PC-9 (cell line): ENCODE data around the gene MTMR3. TPM values are rescaled to one million over a fixed set of nuclear protein-coding genes. Genes with fewer than 3 reads are reported as not detected.
A peak's percentile ranks its signal among the peaks of the same experiment; 100 is the strongest.

Source experiments
- BruUV-seq: library from RNA; stranded (reverse); fragments of 400-500 nt; replicated peaks from 2 replicates; lab custom pipeline; 2021; lab: Mats Ljungman, UMichigan
- CTCF ChIA-PET: fragments of 300-600 bp; sonication (Branson Sonifier 250); formaldehyde crosslinking; loops from one replicate; lab custom pipeline; 2022; ENCODE audit warnings: antibody characterized with exemption; lab: Charles Lee
- POLR2A ChIA-PET: fragments of 300-600 bp; sonication (Branson Sonifier 250); formaldehyde crosslinking; loops from one replicate; lab custom pipeline; 2022; ENCODE audit warnings: antibody characterized with exemption; ENCODE audit not compliant: unreplicated experiment; lab: Charles Lee
- DNase-seq, 2 experiments: peaks; one replicate each; pipeline versions ENCODE4 v3.0.0 to v3.0.0-alpha.2; 2015 to 2022; ENCODE audit warnings: mixed read lengths in 1 of 2
- H2AFZ ChIP-seq: fragments of 200-600 bp; sonication (generic); 2 replicates; pipeline ENCODE4 v1.8.1; 2017; ENCODE audit warnings: antibody characterized with exemption
- H3F3A ChIP-seq: fragments of 200-600 bp; sonication (generic); 2 replicates; pipeline ENCODE4 v1.8.1; 2017; ENCODE audit warnings: antibody characterized with exemption, mild to moderate bottlenecking, low read depth; ENCODE audit not compliant: insufficient read depth
- H3K27ac ChIP-seq: fragments of 200-600 bp; sonication (generic); 2 replicates; pipeline ENCODE4 v1.6.1; 2016; ENCODE audit warnings: mixed run types
- H3K27me3 ChIP-seq: fragments of 200-600 bp; sonication (generic); 2 replicates; pipeline ENCODE4 v1.6.1; 2016; ENCODE audit warnings: low read depth, mixed run types; ENCODE audit not compliant: insufficient read depth
- H3K36me3 ChIP-seq: fragments of 200-600 bp; sonication (generic); 2 replicates; pipeline ENCODE4 v1.6.1; 2016; ENCODE audit warnings: low read depth, mixed run types
- H3K4me1 ChIP-seq: fragments of 200-600 bp; sonication (generic); replicated peaks from 2 replicates; pipeline ENCODE4 v1.6.1; 2016; ENCODE audit warnings: mixed run types; ENCODE audit not compliant: insufficient read depth
- H3K4me2 ChIP-seq: fragments of 200-600 bp; sonication (generic); 2 replicates; pipeline ENCODE4 v1.6.1; 2017; ENCODE audit warnings: mixed run types
- H3K4me3 ChIP-seq: fragments of 200-600 bp; sonication (generic); 2 replicates; pipeline ENCODE4 v1.6.1; 2016; ENCODE audit warnings: mixed run types
- H3K79me2 ChIP-seq: fragments of 200-600 bp; sonication (generic); 2 replicates; pipeline ENCODE4 v1.6.1; 2017; ENCODE audit warnings: low read depth, mixed run types
- H3K9me2 ChIP-seq: fragments of 200-600 bp; sonication (generic); 2 replicates; pipeline ENCODE4 v1.8.1; 2017; ENCODE audit warnings: mild to moderate bottlenecking; ENCODE audit not compliant: insufficient read depth
- H3K9me3 ChIP-seq: fragments of 200-600 bp; sonication (generic); 2 replicates; pipeline ENCODE4 v1.8.1; 2016; ENCODE audit warnings: low read depth; ENCODE audit not compliant: insufficient read depth
- H4K20me1 ChIP-seq: fragments of 200-600 bp; sonication (generic); 2 replicates; pipeline ENCODE4 v1.8.1; 2017; ENCODE audit not compliant: insufficient read depth
- CTCF ChIP-seq: fragments of 200-600 bp; sonication (generic); conservative IDR thresholded peaks from 2 replicates; pipeline ENCODE4 v1.6.1; 2017; ENCODE audit warnings: mixed run types, antibody characterized with exemption, mild to moderate bottlenecking, moderate library complexity
- EZH2 ChIP-seq: fragments of 200-600 bp; sonication (generic); IDR thresholded peaks from 2 replicates; pipeline ENCODE4 v1.8.0; 2017; ENCODE audit warnings: antibody characterized with exemption, low read depth
- intact Hi-C: fragments of 100-400 bp; cut with micrococcal nuclease; formaldehyde crosslinking; loops from one replicate; pipeline ENCODE4 v1.10.0; 2022; ENCODE audit not compliant: unreplicated experiment
- microRNA-seq: library from miRNA; unstranded; fragments of <30 nt; microRNA quantifications from one replicate; pipeline ENCODE4 v1.2.0, GENCODE V29; 2021; ENCODE audit warnings: borderline number of aligned reads, borderline replicate concordance
- total RNA-seq: library from RNA; stranded (reverse); gene quantifications from 2 replicates; pipeline ENCODE4 v1.2.3, GENCODE V29; 2021

Gene MTMR3
- total RNA-seq, 1 experiment from 2014 or later = 28.1 TPM

- POLR2A ChIA-PET = interaction anchor here (0.6 kb wide), 1 partner anchor 41 kb away, joined by 3 read pairs; no protein-coding TSS in a partner anchor
- CTCF ChIA-PET = no interaction called here
- H3K27me3 ChIP-seq = no peaks in the 10 kb centered on the region
- no peaks in the 10 kb centered on the region for H3F3A ChIP-seq
- no peaks in the 10 kb centered on the region for H3K36me3 ChIP-seq
- no TSS peak for BruUV-seq
- no peaks in the 10 kb centered on the region for H3K4me1 ChIP-seq
- no peaks in the 10 kb centered on the region for H3K9me3 ChIP-seq
- DNase-seq = no peak
- H4K20me1 ChIP-seq = no peaks in the 10 kb centered on the region
- no peak for TF ChIP-seq CTCF
- no peak for TF ChIP-seq EZH2
- peak overlapping the region; percentile 80; the same call in 1 of the 2 replicates for H3K4me2 ChIP-seq
- H3K79me2 ChIP-seq = no peaks in the 10 kb centered on the region
- no peaks in the 10 kb centered on the region for H3K9me2 ChIP-seq
- H3K27ac ChIP-seq = no peak overlapping the region
- no peak overlapping the region for H2AFZ ChIP-seq
- no peak overlapping the region for H3K4me3 ChIP-seq
- intact Hi-C loops = no loop called here
Measured at GRCh38 chr22:30078320-30079311, 195.6 kb downstream of the MTMR3 start.

DNA sequence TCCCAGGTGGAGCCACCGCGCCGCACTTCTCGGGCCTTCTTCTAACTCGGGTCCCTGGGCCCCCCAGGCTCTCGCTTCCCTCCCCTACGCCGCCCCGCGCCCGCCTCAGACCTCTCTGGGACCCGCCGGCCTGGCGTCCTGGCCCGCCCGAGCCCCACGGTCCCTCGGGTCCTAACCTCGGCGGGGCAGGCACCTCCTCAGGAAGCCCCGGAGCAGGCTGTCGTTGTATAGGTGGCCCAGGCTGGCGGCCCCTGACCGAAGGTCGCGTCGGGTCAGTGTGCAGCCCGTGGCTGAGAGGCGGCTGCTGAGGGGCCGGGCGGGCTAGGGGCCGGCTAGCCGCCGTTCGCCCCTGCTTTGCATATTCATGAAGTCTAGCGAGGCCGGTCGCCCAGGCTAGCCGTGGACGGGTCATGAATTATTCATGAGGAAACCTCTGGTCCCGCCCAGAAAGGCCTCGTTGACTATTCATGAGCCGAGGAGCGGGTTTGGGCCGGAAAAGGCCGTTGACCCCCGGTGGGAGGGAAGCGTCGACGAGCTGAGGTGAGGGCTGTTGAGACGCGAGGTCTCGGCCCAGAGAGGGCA is 197.1 kb downstream of the MTMR3 start, which contains the start of gene HORMAD2:
Gene HORMAD2 (plus strand): TSS at position 513 of the 582 bp plus-strand sequence. CDS start 13,489 bp downstream, outside the sequence.
- no peaks in the 10 kb centered on the region for H3K79me2 ChIP-seq
- H3K4me2 ChIP-seq = peak within 1 kb of the TSS; percentile 80
- H3K4me1 ChIP-seq = no peaks in the 10 kb centered on the region
- no peaks in the 10 kb centered on the region for H4K20me1 ChIP-seq
- no peaks in the 10 kb centered on the region for H3K36me3 ChIP-seq
- H3K9me2 ChIP-seq = no peaks in the 10 kb centered on the region
- ChIA-PET POLR2A (no interaction called here), CTCF (no interaction called here)
- no peaks in the 10 kb centered on the region for H3K9me3 ChIP-seq
- intact Hi-C loops = loop anchor here (10.0 kb wide), 1 partner anchor 55 kb away; no protein-coding TSS in a partner anchor
- no TSS peak for BruUV-seq
- no peaks in the 10 kb centered on the region for H3K27me3 ChIP-seq
- H2AFZ ChIP-seq = peak within 1 kb of the TSS; percentile 86
- H3F3A ChIP-seq = no peaks in the 10 kb centered on the region
- TF ChIP-seq EZH2 (no peak), CTCF (no peak)
- H3K4me3 ChIP-seq = peak within 1 kb of the TSS; percentile 58
- H3K27ac ChIP-seq = no peak within 1 kb of the TSS
- peak; percentile 70 to 80 for DNase-seq

Small RNA genes lying within 50 kb of the gene (microRNA-seq; reads per million reads assigned to microRNA genes)
- not detected for gene MIR6818

Other genes starting within 250 kb of the MTMR3 start
- gene CABP7, start 163.2 kb upstream of the MTMR3 start, total RNA-seq = 0.11 TPM in 1 of 2 replicates, not detected in the other
- gene ZMAT5, start 116.2 kb upstream of the MTMR3 start, total RNA-seq = 14.2 and 15.5 TPM in 2 replicates
- 85.4 and 103 TPM in 2 replicates for gene UQCR10, start 115.8 kb upstream of the MTMR3 start, total RNA-seq
- gene ASCC2, start 44.9 kb upstream of the MTMR3 start, total RNA-seq = 39.9 and 43.3 TPM in 2 replicates
- gene HORMAD2, start 197.3 kb downstream of the MTMR3 start, total RNA-seq = 0.20 TPM in 1 of 2 replicates, not detected in the other